A204.1 (cell line): ENCODE measurements around the gene FYN.

Experiments used
- FAIRE-seq: peaks from 2 replicates; lab custom pipeline; 2012; peaks lifted over from hg19 to GRCh38; lab: Jason Lieb, UNC

Gene FYN

DNA sequence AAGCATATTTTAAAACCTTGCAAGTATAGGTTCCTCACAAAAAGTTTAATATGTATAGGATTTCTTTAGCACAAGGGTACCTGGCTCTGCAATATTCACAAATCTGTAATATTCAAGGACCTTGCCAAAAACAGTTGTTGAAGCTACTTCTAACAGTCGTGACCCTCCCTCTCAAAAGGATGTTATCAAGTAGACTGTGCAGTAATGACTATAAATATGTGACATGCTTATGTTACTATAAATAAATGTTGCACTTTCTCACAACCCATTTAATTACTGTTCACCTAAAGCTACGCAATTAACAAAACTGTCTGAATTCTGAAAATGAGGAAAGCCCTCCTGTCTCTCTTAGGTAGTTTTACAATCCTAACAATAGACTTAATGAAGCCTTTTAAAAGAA lies 41.8 kb downstream of the FYN start:
- no peak for FAIRE-seq

DNA sequence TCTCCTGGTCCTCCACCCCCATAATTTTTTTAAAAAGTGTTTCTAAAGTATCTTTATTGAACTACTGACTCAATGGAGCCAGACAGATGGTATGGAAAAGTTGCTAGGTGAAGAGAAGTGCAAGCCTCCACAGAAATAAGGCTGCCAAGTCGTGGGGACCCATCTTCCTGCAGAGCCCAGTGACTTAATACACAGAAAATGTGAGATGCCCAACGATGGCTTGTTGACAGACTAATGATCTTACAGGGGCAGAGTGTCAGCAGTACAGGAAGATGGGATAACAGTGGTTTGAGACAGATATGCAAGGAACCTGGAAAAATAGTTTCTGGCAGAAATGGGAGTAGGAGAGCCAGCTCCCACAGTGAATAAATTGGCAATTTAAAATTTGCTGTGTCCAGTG lies 43.3 kb downstream of the FYN start:
- no peak for FAIRE-seq

DNA sequence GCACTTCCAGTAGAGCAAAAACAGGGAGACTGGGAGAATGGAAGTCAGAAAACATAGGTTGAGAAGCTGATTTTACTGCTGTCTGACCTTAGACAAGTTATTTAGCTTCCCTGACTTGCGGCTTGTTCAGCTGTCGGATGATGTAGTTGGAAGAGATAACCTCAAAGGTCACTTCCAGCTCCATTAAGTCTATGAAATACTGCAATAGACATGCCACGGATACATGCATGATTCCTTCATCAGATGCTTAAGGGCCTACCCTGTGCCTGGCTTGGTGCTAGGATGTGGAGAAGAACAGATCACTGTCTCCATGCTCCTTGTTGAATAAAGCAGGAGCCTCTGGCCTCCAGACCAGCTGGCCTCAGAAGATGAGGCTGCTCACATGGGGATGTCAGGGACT lies 43.7 kb downstream of the FYN start:
- no peak for FAIRE-seq

DNA sequence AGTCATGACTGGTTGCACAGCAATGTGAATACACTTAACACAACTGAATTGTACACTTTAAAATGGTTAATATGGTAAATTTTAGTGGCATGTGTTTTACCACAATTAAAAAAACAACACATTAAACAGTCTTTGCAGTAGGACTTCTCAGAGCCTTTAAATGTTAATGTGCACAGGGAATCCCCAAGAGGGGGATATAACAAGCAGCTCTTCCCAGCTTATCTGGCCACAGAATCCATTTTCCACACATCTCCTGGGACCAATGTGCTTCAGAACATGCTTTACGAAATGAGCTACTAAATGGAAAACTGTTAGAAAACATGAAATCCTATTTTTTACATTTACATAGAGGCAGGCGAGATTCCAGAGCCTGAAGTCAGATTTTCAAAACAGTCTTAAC lies 44.4 kb downstream of the FYN start:
- no peak for FAIRE-seq

DNA sequence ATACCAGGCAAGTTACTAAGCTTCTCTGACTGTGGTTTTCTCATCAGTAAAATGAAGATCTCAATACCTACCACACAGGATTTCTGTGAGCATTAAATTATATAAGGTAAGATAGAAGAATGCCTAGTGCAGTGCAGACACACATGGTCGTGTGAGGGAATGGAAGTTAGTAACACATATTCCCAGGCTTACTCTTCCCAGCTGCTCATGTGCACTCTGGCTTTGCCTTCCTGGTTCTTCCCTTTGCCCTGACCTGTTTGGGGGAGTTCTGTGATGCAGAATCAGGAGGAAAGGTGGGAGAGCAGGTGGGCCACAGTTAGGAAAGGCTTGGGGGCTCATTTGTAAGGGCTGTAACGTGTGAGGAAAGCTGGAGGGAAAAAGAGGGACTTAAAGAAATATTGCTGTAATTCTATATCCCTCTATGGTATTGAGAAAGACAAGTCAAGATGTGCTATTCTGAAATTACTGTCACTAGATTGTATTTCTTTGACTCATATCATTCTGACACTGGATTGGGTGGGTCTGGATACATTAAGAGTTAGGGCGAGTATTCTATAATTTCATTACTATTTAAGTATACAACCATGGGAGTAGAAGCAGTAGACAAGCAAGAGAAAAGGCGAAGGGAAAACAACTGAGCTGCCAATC lies 47.7 kb downstream of the FYN start:
- FAIRE-seq, result no peak

DNA sequence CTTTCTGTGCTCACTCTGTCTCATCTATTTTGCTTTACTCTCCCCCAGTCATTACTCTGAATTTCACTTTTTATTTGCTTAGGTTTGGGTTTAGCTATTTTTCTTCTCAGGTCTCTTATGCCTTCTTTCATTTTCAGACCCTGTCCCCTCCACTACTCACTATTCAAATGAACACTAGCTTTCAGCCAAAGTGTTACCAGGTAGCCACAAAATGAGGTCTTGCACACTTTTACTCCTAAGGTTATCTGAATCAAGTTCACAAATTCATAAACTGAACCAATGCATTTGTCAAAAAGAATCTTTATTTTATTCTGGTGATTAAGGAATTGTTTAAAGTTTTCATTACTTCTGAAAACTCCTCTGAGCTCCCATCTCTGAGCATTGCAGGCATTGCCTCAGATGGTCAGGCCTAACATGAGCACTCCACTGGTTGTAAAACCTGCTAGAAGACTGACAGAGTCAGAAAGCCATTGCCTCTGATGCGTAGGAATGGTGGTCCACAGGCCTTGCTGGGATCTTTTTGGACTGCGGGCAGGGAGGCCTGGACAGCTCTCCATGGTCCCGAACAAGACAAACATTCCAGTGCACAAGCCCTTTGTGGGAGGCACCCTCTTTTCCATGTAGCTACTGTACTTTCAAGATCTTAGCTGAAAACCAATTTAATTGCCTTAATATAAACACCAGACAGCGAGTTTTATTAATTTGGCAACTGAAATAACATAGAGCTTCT lies 48.5 kb downstream of the FYN start:
- no peak for FAIRE-seq

DNA sequence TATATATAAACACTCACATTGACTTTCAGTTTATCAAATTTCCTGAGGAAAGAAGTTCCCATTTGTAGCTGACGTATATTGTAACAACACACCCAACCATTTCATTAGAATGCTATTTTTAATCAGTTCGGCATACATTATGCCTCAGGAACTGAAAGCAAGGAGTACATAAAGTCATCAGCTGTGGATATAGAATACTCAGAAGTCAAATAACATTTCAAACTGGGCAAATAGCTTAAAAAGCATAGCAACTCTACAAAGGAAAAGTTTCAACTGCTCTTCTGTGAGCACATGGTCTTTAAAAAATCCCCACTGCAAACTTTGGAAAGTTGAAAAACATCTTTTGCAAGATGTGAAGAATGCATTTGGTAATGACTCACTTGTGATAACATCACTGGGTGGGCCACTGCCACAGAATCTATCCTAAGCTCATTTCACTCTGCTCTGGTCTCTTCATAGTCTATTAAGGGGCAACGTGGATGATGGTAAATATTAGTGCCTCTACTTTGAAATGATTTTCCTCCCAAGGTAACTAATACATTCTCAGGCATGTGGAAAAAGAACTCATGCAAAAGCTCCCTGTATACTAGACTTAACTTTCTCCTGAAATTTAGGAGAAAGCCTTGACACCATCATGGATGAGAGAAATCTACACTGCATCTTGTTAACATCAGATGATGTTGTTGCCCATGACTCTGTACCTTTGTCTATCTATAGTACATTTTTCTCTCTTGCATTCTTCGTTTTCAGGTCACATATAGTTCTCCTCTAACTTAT lies 49.2 kb downstream of the FYN start:
- FAIRE-seq, result no peak

DNA sequence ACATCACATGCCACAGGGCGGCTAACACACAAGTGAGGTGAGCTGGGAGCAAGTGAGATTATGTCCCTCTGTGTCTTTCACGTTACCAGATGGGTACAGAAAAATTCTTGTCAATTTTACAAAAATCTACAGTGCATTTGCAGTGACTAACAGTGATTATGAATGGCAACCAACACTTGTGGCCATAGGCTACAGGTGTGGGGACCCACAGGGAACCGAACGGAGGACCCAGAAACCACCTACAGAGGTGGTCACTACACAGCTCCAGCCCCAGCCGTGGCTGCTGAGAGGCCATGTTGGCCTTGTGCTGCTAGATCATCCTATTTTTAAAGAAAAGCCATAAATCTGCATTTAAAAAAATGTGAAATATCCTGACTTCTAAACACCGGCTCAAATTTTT lies 50.2 kb downstream of the FYN start:
- FAIRE-seq, result no peak

DNA sequence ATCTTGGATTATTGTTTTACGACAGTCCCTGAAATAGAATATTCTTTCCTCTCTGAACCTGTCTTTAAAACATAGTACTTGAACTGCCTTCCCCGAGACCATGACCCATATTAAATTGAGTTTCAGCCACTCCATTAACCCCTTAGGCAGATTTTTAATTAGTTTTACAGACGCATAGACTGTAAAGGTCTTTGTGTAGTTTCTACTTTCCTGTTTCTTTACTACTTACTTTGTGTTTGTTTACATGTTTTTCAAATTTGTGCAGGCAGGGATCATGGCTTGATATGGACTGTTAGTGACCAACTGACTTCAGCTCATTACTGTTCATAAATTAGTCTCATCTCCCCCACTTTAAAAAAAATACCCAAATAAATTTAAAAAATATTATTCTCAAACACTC lies 53.8 kb downstream of the FYN start:
- FAIRE-seq, result no peak

DNA sequence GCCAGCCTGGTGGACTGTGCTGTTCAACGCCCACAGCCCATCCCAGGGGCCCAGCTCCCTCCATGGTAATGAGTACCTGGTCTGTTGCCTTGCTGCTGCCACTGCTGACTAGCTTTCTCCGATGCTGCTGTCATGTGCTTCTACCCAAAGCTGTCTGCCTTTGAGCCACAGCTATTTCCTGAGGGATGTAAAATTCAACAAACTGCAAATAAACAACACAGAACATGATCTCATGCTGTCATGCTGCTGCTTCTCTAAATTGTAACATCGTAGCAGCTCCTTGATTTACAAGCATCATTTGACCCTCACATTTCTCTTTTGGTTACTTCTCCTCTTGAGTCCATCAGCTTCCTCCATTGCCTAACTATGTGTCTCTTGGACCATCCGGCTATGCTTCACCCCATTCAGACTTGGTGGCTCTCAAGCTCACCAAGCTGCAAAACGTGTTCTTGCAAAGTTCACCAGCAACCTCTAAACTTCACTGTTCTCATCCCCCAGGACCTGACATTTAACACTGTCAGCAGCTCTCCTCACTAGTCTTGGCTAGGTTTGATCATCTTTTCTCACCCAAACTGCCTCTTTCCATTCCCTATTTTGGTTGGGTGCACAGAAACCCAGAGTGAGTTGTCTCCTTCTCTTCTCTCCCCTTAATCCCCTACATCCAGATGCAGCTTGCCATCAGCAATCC lies 54.6 kb downstream of the FYN start:
- no peak for FAIRE-seq

DNA sequence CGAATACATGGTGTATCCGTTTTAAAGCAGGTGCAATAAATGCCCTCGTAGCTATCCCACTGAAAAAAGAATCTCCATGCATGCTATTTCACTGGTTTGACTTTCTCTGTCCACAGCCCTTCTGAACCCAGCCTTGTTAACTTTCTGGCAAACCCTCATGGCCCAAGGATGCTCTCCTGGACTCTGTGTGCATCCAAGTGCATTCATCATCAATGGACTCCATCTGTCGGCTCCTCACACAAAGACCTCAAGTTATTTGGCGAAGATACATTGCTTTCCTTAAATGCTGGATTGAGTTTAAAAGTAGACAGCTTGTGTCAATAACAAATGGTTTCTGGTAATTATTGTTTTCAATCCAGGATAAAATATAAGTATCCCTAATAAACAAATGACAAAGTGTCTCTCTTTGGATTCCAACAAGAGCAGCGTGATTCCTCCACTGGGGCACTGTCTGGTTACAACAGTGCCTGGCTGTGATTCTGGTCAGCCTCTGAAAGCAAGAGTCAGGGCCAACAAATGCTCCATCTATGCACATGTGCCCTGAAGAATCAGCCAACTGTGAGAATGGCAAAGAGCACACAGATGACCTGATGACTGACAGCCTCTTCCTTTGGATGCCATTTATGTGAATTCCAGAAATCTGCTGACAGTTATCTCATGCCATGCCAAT lies 55.7 kb downstream of the FYN start:
- FAIRE-seq, result no peak

DNA sequence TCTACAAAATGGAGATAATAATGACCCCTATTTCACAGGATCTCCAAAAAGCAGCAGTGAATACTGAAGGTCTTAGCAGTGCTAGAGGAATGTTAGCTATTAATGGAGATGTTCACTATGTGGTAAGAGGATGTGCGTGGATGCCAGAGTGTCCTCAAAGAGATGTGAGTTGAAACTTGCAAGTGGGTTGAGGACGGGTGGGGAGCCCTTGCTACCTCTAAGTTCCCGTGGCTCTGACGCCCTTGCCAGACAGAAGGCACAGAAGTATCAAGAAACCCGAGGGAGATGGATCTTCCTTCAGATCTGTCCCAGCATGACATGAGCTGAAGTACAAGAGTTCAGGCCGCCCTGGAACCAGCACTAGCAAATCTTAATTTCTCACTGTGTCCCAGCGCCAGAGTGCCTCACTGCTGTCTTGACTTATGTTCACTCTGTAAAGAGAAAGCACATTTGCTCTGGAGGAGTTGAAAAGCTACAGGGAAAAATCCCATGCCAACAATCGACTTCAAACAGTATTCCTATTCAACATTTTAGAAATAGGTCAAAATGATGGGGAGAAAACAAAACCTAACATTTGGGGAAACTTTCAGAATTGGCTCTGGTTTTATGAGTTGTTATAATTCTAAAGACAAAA lies 59.5 kb downstream of the FYN start:
- FAIRE-seq, result no peak

DNA sequence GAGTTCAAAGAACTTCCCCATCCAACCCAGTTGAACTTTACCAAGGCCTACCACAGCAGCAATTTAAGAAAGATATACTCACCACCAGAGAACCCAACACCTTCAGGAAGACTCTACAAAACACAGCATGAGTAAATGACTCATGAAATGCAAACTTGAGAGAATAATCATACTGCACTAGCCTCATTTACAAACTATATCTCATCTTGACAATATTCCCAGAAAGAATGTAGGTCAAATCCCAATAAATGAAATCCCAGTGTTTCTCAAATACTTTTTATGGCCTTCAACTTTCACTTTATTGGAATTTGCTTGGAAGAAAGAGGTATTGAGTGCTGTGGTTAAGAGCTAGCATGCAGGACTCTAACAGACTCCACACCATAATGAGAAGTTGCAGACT lies 60.0 kb downstream of the FYN start:
- FAIRE-seq, result no peak

DNA sequence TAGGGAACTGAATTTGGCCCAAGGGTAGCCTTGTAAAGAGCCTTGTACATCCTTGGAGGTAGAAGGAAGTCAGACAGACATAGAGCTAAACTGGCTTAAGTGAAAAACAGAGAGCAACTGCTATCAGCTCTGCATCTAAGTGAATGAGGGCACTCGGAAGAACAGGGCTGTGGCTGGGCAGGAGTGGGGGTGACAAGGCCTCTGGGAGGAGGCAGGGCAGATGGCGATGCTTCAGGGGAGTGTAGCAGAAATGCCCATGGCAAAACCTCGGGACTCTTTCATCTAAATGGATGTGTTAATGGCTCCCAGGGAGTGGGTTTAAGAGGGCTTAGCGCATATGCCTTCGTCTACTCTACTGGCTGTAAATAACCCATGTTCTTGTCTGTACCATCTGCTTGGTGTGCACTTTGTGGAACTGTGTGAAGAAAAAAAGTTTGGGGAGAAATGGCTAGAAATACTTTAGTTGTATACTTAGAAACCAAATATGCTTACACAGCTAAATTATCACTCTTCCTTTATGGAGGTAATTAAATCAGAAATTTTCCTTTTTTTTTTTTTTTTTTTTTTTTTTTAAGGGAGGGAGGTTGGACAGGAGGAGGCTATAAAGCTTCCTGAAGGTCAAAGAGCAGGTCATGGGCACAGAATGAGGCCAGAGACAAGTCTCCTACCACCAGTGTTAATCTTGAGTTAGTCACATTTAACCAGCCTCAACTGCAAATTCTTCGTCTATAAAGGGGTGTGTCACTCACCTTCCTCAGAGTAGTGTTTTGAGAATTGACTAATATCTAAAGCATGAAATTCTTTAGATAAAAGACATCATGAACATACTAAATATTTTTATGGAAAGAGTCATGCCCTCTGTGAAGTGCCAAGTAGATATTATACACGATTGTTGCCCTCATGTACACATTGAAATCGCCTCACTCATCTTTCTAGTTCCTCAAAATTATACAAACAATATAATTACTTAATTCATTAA lies 60.9 kb downstream of the FYN start:
- no peak for FAIRE-seq

DNA sequence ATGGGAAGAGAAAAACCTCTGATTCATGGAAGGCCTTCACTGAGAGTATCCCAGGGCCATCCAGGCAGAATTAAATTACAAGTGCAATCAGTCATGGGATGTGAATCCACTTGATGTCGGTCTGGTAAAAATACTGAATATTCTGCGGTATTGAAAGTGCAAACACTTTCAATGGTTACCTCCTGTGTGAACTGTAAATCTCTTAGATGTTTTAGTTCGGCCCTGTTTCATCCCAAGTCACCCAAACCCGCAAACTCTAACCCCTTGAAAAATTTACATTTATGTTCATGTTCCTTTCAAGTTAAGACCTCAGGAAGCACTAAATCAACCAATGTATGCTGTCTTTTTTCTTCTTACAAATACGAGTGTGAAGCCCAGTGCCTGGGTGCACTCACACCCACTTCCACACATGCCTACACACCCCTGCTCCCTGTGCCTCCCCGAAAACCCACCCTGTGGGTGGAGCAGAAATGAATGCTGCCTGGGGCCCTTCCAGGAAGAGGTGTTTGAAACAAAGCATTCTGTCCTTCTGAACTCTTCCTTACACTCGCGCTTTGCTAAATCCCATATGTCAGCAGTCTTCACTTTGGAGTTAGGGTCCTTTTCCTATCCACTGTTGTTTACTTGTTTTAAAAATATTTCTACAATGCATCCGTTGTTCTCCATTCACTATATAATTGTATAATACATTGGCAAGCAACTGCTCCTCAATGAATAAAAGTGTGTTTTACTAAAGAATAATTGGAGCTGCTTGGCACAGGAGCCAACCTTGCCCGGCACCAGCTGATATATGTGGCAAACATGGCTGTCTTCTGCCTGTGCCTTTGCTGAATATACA lies 62.7 kb downstream of the FYN start:
- FAIRE-seq, result no peak

DNA sequence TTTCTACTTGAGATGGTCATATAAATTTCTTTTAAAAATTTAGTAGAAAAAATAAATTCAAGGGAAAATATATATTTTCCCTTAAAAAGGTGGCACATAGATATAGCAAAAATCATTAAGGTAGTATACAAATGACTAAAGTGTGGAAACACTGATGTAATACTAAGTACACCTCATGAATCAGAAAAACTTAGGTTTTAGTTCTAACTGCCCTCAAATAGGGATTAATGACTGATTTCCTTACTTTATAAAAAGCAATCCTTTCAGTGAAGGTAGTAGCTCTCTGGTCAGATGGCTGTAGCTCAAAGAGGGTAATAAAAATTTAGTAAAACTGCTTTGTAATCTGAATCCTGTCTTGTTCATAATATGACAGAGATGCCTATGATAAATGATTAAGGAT lies 63.5 kb downstream of the FYN start:
- FAIRE-seq, result no peak

DNA sequence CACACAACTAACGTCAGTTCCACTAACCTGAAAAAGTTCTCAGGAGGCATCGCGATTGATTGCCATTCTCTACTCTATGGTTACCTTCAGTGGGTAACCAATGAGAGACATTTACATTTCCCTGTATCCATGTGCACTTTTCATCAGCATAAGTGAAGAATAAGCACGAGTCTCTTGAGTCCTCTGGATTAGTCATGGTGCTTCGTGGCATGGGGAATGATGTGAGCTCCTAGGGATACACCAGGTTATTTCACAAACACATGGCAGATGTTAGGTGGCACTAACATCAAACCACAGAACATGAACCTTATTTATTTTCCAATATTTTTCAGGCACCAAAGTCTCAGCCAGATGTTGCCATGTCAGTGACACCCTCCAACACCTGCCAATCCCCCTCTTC lies 64.0 kb downstream of the FYN start:
- FAIRE-seq, result no peak

DNA sequence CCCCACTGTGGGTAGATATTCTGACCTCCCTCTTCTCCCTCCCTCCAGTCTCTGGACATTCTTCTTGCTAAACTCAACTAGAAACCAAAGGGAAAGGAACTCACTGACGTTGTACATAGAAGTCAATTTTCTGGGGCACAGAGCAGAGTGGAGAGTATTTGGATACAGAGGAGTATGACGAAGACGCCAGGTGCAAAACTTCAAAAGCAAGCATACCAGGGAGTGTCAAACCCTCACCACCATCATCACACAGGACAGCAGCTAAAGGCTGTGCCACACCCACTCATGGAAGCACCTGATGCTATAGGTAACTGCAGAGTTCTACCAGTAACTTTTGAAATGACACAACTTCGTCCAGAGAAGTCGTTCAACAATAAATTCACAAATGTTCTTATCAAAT lies 64.8 kb downstream of the FYN start:
- no peak for FAIRE-seq

DNA sequence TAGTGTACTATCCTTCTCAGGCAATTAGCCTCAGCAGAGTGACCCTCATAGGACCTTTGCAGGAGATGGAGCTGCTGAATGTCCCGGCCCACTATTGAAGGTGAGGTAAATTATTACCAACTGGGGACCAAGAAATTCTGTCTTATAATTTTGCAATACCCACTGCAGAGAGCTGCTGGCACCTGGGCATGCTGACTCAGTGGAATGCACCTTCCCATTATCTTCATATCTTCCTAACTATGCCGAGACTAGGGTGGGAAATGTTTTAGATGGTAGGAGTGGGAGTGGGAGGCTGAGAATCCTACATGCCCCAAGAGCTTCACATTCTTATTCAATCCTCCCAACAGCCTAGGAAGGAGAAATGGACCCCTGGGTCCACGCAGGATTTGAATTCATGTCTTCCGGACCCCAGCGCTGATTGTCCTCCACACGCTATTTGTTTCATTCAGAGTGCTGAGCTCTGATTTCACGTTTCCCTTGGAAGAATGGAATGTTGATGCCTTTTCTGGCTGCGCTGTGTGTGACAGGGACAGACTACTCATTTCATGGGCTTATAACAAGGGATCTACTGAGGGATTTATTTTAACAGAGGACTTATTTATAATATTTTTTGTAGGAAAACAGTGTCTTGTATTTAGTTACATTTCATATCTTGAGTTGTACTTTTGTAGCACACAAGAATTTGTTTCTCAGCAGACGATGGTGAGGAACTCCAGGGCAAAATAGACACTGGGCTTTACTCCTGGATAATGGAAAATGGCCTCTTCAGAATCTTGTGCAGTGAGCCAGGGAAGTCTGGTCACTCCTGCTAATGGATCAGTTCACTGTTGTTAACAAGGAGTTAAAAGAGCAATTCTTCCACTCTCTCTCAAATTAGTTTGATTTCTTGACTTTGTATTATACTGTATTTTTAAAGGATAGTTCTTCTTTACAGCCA lies 66.4 kb downstream of the FYN start:
- no peak for FAIRE-seq
